ENCODE data around the gene GLRX5. TPM values are rescaled to one million over a fixed set of nuclear protein-coding genes. Genes with fewer than 3 reads are reported as not detected.
A peak's percentile ranks its signal among the peaks of the same experiment; 100 is the strongest.
"Not testable (repeated sequence)": the region's sequence is repeated elsewhere in the genome, so short reads cannot be mapped to it uniquely, and the experiment has no call there.

The GLRX5 gene
- total RNA-seq, 1 donor from 2014 or later = 35.9 TPM

- DNase-seq (ENCODE audit: low spot score) = no peak
Observed at GRCh38 chr14:95557291-95557690, 22.4 kb downstream of the GLRX5 start.

GRCh38 chr14:95557832-95558231, 23.0 kb downstream of the GLRX5 start:
- no peak for DNase-seq (ENCODE audit: low spot score)

GRCh38 chr14:95559203-95559602, 24.4 kb downstream of the GLRX5 start:
- DNase-seq (ENCODE audit: low spot score) = no peak

GRCh38 chr14:95561001-95561412, 26.2 kb downstream of the GLRX5 start:
- peak; percentile 90 for DNase-seq (ENCODE audit: low spot score)

GRCh38 chr14:95562892-95563685, 28.2 kb downstream of the GLRX5 start:
- DNase-seq (ENCODE audit: low spot score) = no peak

GRCh38 chr14:95564060-95564459, 29.2 kb downstream of the GLRX5 start:
- DNase-seq (ENCODE audit: low spot score) = no peak

- no peak for DNase-seq (ENCODE audit: low spot score)
Observed at GRCh38 chr14:95569440-95569839, 34.6 kb downstream of the GLRX5 start.

GRCh38 chr14:95573313-95573712, 38.5 kb downstream of the GLRX5 start:
- no peak for DNase-seq (ENCODE audit: low spot score)

GRCh38 chr14:95575840-95576473, 41.1 kb downstream of the GLRX5 start:
- DNase-seq (ENCODE audit: low spot score) = no peak

GRCh38 chr14:95577067-95577800, 42.4 kb downstream of the GLRX5 start:
- no peak for DNase-seq (ENCODE audit: low spot score)

GRCh38 chr14:95577870-95578269, 43.0 kb downstream of the GLRX5 start:
- DNase-seq (ENCODE audit: low spot score) = no peak

GRCh38 chr14:95583836-95584617, 49.2 kb downstream of the GLRX5 start:
- DNase-seq (ENCODE audit: low spot score) = not testable (repeated sequence)

GRCh38 chr14:95585953-95586620, 51.2 kb downstream of the GLRX5 start:
- DNase-seq (ENCODE audit: low spot score) = no peak

GRCh38 chr14:95591182-95591581, 56.3 kb downstream of the GLRX5 start:
- DNase-seq (ENCODE audit: low spot score) = not testable (repeated sequence)

Other genes with a start within 250 kb of the GLRX5 start
- gene CLMN, start 215.1 kb upstream of the GLRX5 start, total RNA-seq = 91.9 TPM
- 14.4 TPM for gene SYNE3, start 18.4 kb upstream of the GLRX5 start, total RNA-seq
- not detected for gene TCL1B, start 151.4 kb downstream of the GLRX5 start, total RNA-seq
- gene TCL1A, start 179.1 kb downstream of the GLRX5 start, total RNA-seq = not detected